KMS-11 (cell line): ENCODE measurements around the gene ZKSCAN4.

Source experiments
- H2AFZ ChIP-seq: fragments of 200-600 bp; sonication (generic); 2 replicates; pipeline ENCODE4 v1.6.1; 2016; ENCODE audit warnings: antibody characterized with exemption, mixed run types, low read depth
- H3K27ac ChIP-seq: fragments of 200-600 bp; sonication (generic); 2 replicates; pipeline ENCODE4 v1.6.1; 2016; ENCODE audit warnings: mild to moderate bottlenecking, mixed run types
- H3K27me3 ChIP-seq: fragments of 200-600 bp; sonication (generic); 2 replicates; pipeline ENCODE4 v1.6.1; 2017; ENCODE audit warnings: mild to moderate bottlenecking, low read depth, mixed run types, moderate library complexity; ENCODE audit not compliant: insufficient read depth
- H3K36me3 ChIP-seq: fragments of 200-600 bp; sonication (generic); 2 replicates; pipeline ENCODE4 v1.6.1; 2017; ENCODE audit warnings: mild to moderate bottlenecking, mixed run types; ENCODE audit not compliant: insufficient read depth
- H3K4me1 ChIP-seq: fragments of 200-600 bp; sonication (generic); 2 replicates; pipeline ENCODE4 v1.6.1; 2016; ENCODE audit warnings: mild to moderate bottlenecking, low read depth, mixed run types; ENCODE audit not compliant: poor library complexity, severe bottlenecking
- H3K4me2 ChIP-seq: fragments of 200-600 bp; sonication (generic); 2 replicates; pipeline ENCODE4 v1.7.0; 2016; ENCODE audit warnings: mild to moderate bottlenecking, mixed run types
- H3K4me3 ChIP-seq: fragments of 200-600 bp; sonication (generic); IDR thresholded peaks from 2 replicates; pipeline ENCODE4 v1.6.1; 2017; ENCODE audit warnings: low read depth, low read length, mixed read lengths; ENCODE audit not compliant: insufficient read depth
- H3K79me2 ChIP-seq: fragments of 200-600 bp; sonication (generic); 2 replicates; pipeline ENCODE4 v1.6.1; 2016; ENCODE audit warnings: low read depth, mixed run types; ENCODE audit not compliant: insufficient read depth
- H3K9ac ChIP-seq: fragments of 200-600 bp; sonication (generic); 2 replicates; pipeline ENCODE4 v1.6.1; 2016; ENCODE audit warnings: mild to moderate bottlenecking, mixed run types
- H4K20me1 ChIP-seq: fragments of 200-600 bp; sonication (generic); 2 replicates; pipeline ENCODE4 v1.6.1; 2016; ENCODE audit warnings: mild to moderate bottlenecking, mixed run types; ENCODE audit not compliant: insufficient read depth
- TF ChIP-seq, protein P1 (sequence below): fragments of 200-600 bp; sonication (generic); conservative IDR thresholded peaks from 2 replicates; pipeline ENCODE4 v1.6.1; 2017; ENCODE audit warnings: low read depth, mild to moderate bottlenecking, antibody characterized with exemption, low read length, moderate library complexity, mixed read lengths

ZKSCAN4 gene

GRCh38 chr6:28266563-28266961, 14.5 kb upstream of the ZKSCAN4 start:
- Histone ChIP-seq H3K4me1 (peaks cover 17% of the 10 kb centered on the region), H3K27ac (peak overlapping the region; percentile 64; the same call in 1 of the 2 replicates), H3K4me3 (peak overlapping the region; percentile 41), H3K4me2 (peak overlapping the region; percentile 76), H4K20me1 (no peaks in the 10 kb centered on the region), H3K9ac (peak overlapping the region; percentile 69; the same call in 1 of the 2 replicates), H3K79me2 (no peaks in the 10 kb centered on the region), H3K27me3 (no peaks in the 10 kb centered on the region), H2AFZ (peak overlapping the region; percentile 92), H3K36me3 (no peaks in the 10 kb centered on the region)
- TF ChIP-seq, protein P1, sequence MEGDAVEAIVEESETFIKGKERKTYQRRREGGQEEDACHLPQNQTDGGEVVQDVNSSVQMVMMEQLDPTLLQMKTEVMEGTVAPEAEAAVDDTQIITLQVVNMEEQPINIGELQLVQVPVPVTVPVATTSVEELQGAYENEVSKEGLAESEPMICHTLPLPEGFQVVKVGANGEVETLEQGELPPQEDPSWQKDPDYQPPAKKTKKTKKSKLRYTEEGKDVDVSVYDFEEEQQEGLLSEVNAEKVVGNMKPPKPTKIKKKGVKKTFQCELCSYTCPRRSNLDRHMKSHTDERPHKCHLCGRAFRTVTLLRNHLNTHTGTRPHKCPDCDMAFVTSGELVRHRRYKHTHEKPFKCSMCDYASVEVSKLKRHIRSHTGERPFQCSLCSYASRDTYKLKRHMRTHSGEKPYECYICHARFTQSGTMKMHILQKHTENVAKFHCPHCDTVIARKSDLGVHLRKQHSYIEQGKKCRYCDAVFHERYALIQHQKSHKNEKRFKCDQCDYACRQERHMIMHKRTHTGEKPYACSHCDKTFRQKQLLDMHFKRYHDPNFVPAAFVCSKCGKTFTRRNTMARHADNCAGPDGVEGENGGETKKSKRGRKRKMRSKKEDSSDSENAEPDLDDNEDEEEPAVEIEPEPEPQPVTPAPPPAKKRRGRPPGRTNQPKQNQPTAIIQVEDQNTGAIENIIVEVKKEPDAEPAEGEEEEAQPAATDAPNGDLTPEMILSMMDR = no peak

GRCh38 chr6:28264834-28265401, 12.8 kb upstream of the ZKSCAN4 start:
- Histone ChIP-seq H3K27ac (no peak overlapping the region), H3K36me3 (no peaks in the 10 kb centered on the region), H3K9ac (no peak overlapping the region), H3K4me1 (peaks cover 17% of the 10 kb centered on the region), H2AFZ (no peak overlapping the region), H3K27me3 (no peaks in the 10 kb centered on the region), H3K79me2 (no peaks in the 10 kb centered on the region), H3K4me3 (no peak overlapping the region), H3K4me2 (no peak overlapping the region), H4K20me1 (no peaks in the 10 kb centered on the region)
- TF ChIP-seq, protein P1 = no peak

- no peaks in the 10 kb centered on the region for H3K36me3 ChIP-seq
- H3K4me1 ChIP-seq = peaks cover 17% of the 10 kb centered on the region
- no peak overlapping the region for H3K4me3 ChIP-seq
- H4K20me1 ChIP-seq = no peaks in the 10 kb centered on the region
- TF ChIP-seq, protein P1 = no peak
- H3K79me2 ChIP-seq = no peaks in the 10 kb centered on the region
- no peak overlapping the region for H3K9ac ChIP-seq
- H3K27me3 ChIP-seq = no peaks in the 10 kb centered on the region
- H3K4me2 ChIP-seq = no peak overlapping the region
- no peak overlapping the region for H3K27ac ChIP-seq
- H2AFZ ChIP-seq = no peak overlapping the region
These were observed 11.9 kb upstream of the ZKSCAN4 start for GRCh38 chr6:28263922-28264321.

- no peak within 1 kb of the TSS for H2AFZ ChIP-seq
- H3K4me3 ChIP-seq = no peak within 1 kb of the TSS
- no peaks in the 10 kb centered on the region for H4K20me1 ChIP-seq
- no peaks in the 10 kb centered on the region for H3K27me3 ChIP-seq
- no peak within 1 kb of the TSS for H3K27ac ChIP-seq
- H3K79me2 ChIP-seq = no peaks in the 10 kb centered on the region
- no peak within 1 kb of the TSS for H3K4me2 ChIP-seq
- no peaks in the 10 kb centered on the region for H3K4me1 ChIP-seq
- H3K9ac ChIP-seq = no peak within 1 kb of the TSS
- TF ChIP-seq, protein P1 = no peak
- no peaks in the 10 kb centered on the region for H3K36me3 ChIP-seq
These were observed 7.1 kb upstream of the ZKSCAN4 start, which contains the start of gene NKAPL for GRCh38 chr6:28258877-28259777. Gene NKAPL (plus strand): TSS chr6:28259297. CDS start chr6:28259372, 75 bp downstream.
